HepG2 (cell line): ENCODE measurements around the gene TMEM121. TPM values are rescaled to one million over a fixed set of nuclear protein-coding genes. Genes with fewer than 3 reads are reported as not detected.

Source experiments
- ARID4A ChIP-seq: sonication (generic); formaldehyde crosslinking; IDR thresholded peaks from 2 replicates; pipeline ENCODE4 v1.5.0; 2020; ENCODE audit warnings: mild to moderate bottlenecking, missing genetic modification reagents, borderline replicate concordance
- CENPX ChIP-seq: sonication (generic); formaldehyde crosslinking; IDR thresholded peaks from 2 replicates; pipeline ENCODE4 v1.9.0; 2021; ENCODE audit warnings: mild to moderate bottlenecking, missing genetic modification reagents, moderate library complexity
- ELF1 ChIP-seq: sonication (generic); formaldehyde crosslinking; IDR thresholded peaks from 2 replicates; pipeline ENCODE4 v1.4.0; 2020; ENCODE audit warnings: missing genetic modification reagents
- ETV6 ChIP-seq: sonication (generic); formaldehyde crosslinking; conservative IDR thresholded peaks from 2 replicates; pipeline ENCODE4 v1.4.0; 2020; ENCODE audit warnings: missing genetic modification reagents
- HOXA7 ChIP-seq: sonication (generic); formaldehyde crosslinking; IDR thresholded peaks from 2 replicates; pipeline ENCODE4 v1.8.1; 2022; ENCODE audit warnings: mild to moderate bottlenecking, missing genetic modification reagents, moderate library complexity
- IKZF5 ChIP-seq: IDR thresholded peaks from 2 replicates; pipeline ENCODE4 v1.6.1; 2018; ENCODE audit warnings: missing genetic modification reagents, mild to moderate bottlenecking, missing compliant biosample characterization
- MBD4 ChIP-seq: IDR thresholded peaks from 2 replicates; pipeline ENCODE4 v1.6.1; 2012; ENCODE audit warnings: low read length, inconsistent platforms, borderline replicate concordance
- MYNN ChIP-seq: sonication (generic); formaldehyde crosslinking; IDR thresholded peaks from 2 replicates; pipeline ENCODE4 v1.4.0; 2020; ENCODE audit warnings: mild to moderate bottlenecking, low read depth, missing genetic modification reagents
- PHF8 ChIP-seq: sonication (generic); formaldehyde crosslinking; IDR thresholded peaks from 2 replicates; pipeline ENCODE4 v1.5.0; 2020; ENCODE audit warnings: missing genetic modification reagents
- PLSCR1 ChIP-seq: sonication (generic); formaldehyde crosslinking; IDR thresholded peaks from 2 replicates; pipeline ENCODE4 v1.5.0; 2020; ENCODE audit warnings: missing genetic modification reagents, mild to moderate bottlenecking, borderline replicate concordance
- POLR2G ChIP-seq: fragments of 200-400 bp; formaldehyde crosslinking; IDR thresholded peaks from 2 replicates; pipeline ENCODE4 v1.6.1; 2018; ENCODE audit warnings: mild to moderate bottlenecking, low read depth, low read length, moderate library complexity
- SP1 ChIP-seq, 2 experiments: fragments of 450-650 bp in 1 of 2; sonication (generic) in 1 of 2; formaldehyde crosslinking in 1 of 2; IDR thresholded peaks; 2 replicates each; pipeline versions ENCODE4 v1.4.0 to v1.6.1; 2016 to 2020; ENCODE audit warnings: missing genetic modification reagents in 1 of 2
- THAP8 ChIP-seq: sonication (generic); formaldehyde crosslinking; IDR thresholded peaks from 2 replicates; pipeline ENCODE4 v1.5.1; 2020; ENCODE audit warnings: missing genetic modification reagents, mild to moderate bottlenecking, borderline replicate concordance
- ZNF670 ChIP-seq: sonication (generic); formaldehyde crosslinking; IDR thresholded peaks from 2 replicates; pipeline ENCODE4 v1.8.0; 2022; ENCODE audit warnings: mild to moderate bottlenecking, missing genetic modification reagents, borderline replicate concordance
- polyA plus RNA-seq, 8 experiments: library from polyadenylated mRNA; depleted of rRNA in 3 of 8; stranded (reverse) in 7 of 8; unstranded in 1 of 8; fragments of >200 nt; fragmentation: Illumina TruSeq in 4 of 8; extraction: Trizol in 4 of 8; gene quantifications; 2 replicates each; pipeline versions ENCODE4 v1.2.1 to v1.2.3, GENCODE V29; 2011 to 2016; ENCODE audit warnings: low read depth in 4 of 8, missing spikeins in 1 of 8, mixed read lengths in 1 of 8; ENCODE audit not compliant: insufficient read depth in 1 of 8
- total RNA-seq, 5 experiments: library from RNA; depleted of rRNA; stranded (reverse); fragments of >200 nt; fragmentation: Illumina TruSeq; extraction: Trizol; gene quantifications; 2 replicates each; pipeline ENCODE4 v1.2.3, GENCODE V29; 2016; ENCODE audit warnings: low read depth in 1 of 5

TMEM121 gene
- total and polyA plus RNA-seq, 2 of the 13 experiments (the other 11 are each of a cell fraction or from before 2014, with no cell fraction given): 6.6 to 19.0 TPM

GRCh38 chr14:105527826-105528585, 1.6 kb downstream of the TMEM121 start (continued):
- TF ChIP-seq ARID4A (CRISPR knock-in tag) (peak; percentile 60; the same call in 1 of the 2 replicates), ELF1 (CRISPR knock-in tag) (0 out of 2 replicates have a peak, but pooled peaks have one; percentile 11), CENPX (CRISPR knock-in tag) (no peak), THAP8 (CRISPR knock-in tag) (peak; percentile 74; the same call in 1 of the 2 replicates), HOXA7 (no peak), ZNF670 (CRISPR knock-in tag) (0 out of 2 replicates have a peak, but pooled peaks have one; percentile 36), SP1 (IDR thresholded peaks at IDR 0.05) (no peak), SP1 (CRISPR knock-in tag; IDR thresholded peaks at IDR 0.05) (0 out of 2 replicates have a peak, but pooled peaks have one; percentile 27), PHF8 (CRISPR knock-in tag) (peak; percentile 64), MBD4 (no peak), IKZF5 (no peak; the same call in 1 of the 2 replicates), PLSCR1 (no peak), MYNN (CRISPR knock-in tag) (0 out of 2 replicates have a peak, but pooled peaks have one; percentile 38), ETV6 (0 out of 2 replicates have a peak, but pooled peaks have one; percentile 27), POLR2G (0 out of 2 replicates have a peak, but pooled peaks have one; percentile 28)
- TF ChIP-seq, all 625 proteins: peak for 132
